BE2C (cell line): ENCODE results near the gene PPARG.
"Not testable (repeated sequence)": the region's sequence is repeated elsewhere in the genome, so short reads cannot be mapped to it uniquely, and the experiment has no call there.

ENCODE experiments used
- DNase-seq: peaks from one replicate; pipeline ENCODE4 v3.0.0-alpha.2; 2020
- H3K27me3 ChIP-seq: fragments of 250-450 bp; sonication (Bioruptor Pico); 2 replicates; pipeline ENCODE4 v1.5.1; 2020; ENCODE audit warnings: mild to moderate bottlenecking
- H3K36me3 ChIP-seq: fragments of 250-450 bp; sonication (Bioruptor Pico); 2 replicates; pipeline ENCODE4 v1.5.1; 2020; ENCODE audit warnings: mild to moderate bottlenecking
- H3K4me1 ChIP-seq: fragments of 250-450 bp; sonication (Bioruptor Pico); 2 replicates; pipeline ENCODE4 v1.5.1; 2020
- H3K4me3 ChIP-seq: 2 replicates; pipeline ENCODE4 v1.5.1; 2011; ENCODE audit warnings: low read depth, low read length
- H3K9me3 ChIP-seq: fragments of 250-450 bp; sonication (Bioruptor Pico); 2 replicates; pipeline ENCODE4 v1.5.1; 2020
- TF ChIP-seq, protein P1 (sequence below): IDR thresholded peaks from 2 replicates; pipeline ENCODE4 v1.5.1; 2012; ENCODE audit warnings: mild to moderate bottlenecking, low read depth, low read length

The PPARG gene

DNA sequence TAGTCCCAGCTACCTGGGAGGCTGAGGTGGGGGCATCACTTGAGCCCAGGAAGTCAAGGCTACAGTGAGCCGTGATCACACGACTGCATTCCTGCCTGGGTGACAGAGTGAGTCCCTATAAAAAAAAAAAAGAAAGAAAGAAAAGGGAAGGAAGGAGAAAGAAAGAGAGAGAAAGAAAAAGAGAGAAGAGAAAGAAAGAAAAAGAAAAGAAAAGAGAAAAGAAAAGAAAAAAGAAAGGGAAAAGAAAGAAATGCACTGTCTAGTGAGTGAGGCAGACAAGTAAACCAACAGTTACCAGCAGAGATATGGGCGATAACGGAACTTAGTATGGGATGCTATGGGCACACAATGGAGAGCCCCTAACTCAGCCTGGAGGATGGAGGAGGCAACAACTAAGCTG is 158.2 kb downstream of the PPARG start:
- Histone ChIP-seq H3K4me1 (no peaks in the 10 kb centered on the region; the same call in 1 of the 2 replicates), H3K27me3 (no peaks in the 10 kb centered on the region), H3K36me3 (no peaks in the 10 kb centered on the region), H3K9me3 (no peaks in the 10 kb centered on the region), H3K4me3 (no peak overlapping the region)
- TF ChIP-seq, protein P1, sequence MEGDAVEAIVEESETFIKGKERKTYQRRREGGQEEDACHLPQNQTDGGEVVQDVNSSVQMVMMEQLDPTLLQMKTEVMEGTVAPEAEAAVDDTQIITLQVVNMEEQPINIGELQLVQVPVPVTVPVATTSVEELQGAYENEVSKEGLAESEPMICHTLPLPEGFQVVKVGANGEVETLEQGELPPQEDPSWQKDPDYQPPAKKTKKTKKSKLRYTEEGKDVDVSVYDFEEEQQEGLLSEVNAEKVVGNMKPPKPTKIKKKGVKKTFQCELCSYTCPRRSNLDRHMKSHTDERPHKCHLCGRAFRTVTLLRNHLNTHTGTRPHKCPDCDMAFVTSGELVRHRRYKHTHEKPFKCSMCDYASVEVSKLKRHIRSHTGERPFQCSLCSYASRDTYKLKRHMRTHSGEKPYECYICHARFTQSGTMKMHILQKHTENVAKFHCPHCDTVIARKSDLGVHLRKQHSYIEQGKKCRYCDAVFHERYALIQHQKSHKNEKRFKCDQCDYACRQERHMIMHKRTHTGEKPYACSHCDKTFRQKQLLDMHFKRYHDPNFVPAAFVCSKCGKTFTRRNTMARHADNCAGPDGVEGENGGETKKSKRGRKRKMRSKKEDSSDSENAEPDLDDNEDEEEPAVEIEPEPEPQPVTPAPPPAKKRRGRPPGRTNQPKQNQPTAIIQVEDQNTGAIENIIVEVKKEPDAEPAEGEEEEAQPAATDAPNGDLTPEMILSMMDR, result no peak
- DNase-seq, result no peak

DNA sequence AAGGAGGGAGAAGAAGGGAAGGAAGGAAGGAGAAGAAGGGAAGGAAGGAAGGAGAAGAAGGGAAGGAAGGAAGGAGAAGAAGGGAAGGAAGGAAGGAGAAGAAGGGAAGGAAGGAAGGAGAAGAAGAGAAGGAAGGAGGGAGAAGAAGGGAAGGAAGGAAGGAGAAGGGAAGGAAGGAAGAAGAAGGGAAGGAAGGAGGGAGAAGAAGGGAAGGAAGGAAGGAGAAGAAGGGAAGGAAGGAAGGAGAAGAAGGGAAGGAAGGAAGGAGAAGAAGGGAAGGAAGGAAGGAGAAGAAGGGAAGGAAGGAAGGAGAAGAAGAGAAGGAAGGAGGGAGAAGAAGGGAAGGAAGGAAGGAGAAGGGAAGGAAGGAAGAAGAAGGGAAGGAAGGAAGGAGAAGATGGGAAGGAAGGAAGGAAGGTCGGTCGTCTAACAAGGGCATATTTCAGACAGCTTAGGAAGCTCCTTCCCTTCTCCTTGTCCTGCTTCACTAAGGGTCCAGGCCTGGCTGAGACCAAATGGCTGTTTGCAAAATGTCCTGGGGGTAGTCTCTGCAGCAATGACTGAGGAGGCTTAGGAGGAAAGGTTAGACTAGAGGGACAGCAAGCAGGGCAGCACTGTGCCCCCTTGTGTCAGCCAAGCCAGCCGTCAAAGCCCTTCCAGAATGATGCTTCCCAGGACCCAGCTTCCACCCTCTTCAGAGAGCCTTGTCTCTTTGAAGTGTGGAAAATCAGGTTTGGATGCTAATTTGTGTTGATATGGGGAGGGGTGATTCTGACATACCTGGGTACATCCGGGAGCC is 159.7 kb downstream of the PPARG start:
- H3K4me1 ChIP-seq, result not testable (repeated sequence)

DNA sequence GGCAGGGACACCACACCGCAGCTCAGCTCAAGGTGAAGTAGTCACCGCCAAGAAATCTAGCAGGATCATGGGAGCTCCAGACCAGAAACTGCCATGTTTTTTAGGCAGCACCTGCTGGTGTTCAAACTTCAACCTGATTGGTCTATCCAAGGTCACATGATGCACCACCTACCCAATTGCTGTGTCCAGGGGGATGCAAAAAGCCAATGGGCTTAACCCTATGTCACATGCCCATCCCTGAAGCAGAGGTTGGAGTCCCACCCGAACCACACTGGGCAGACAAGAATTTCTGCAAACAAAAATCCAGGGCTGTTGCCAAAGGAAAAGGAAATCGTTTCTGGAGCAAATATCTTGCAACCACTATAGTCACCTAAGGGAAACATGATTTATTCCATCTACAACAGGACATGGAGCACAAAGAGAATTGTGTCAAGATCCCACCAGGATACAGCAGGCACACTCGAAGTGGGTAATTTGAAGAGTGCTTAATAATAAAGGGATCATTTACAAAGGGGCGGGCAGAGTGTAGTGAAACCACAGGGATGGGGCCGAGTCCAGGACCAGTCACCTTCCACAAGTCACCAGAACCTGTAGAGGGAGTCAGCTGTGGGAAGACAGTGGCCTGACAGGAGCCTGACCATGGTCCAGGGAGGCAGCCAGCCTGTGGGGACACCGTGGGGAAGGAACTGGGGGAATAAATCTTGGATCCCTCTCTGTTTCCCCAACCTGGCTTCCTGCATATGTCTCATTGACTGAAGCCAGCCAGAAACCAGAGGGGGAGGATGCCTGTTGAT is 161.2 kb downstream of the PPARG start:
- no peak for DNase-seq
- H3K36me3 ChIP-seq, result no peaks in the 10 kb centered on the region
- H3K9me3 ChIP-seq, result no peaks in the 10 kb centered on the region
- TF ChIP-seq, protein P1, result no peak
- H3K4me1 ChIP-seq, result no peaks in the 10 kb centered on the region; the same call in 1 of the 2 replicates
- no peaks in the 10 kb centered on the region for H3K27me3 ChIP-seq
- no peak overlapping the region for H3K4me3 ChIP-seq

More for the DNA sequence above, 159.7 kb downstream of the PPARG start:
- H3K36me3 ChIP-seq, H3K27me3 ChIP-seq, H3K4me3 ChIP-seq, DNase-seq, H3K9me3 ChIP-seq: not testable (repeated sequence)

DNA sequence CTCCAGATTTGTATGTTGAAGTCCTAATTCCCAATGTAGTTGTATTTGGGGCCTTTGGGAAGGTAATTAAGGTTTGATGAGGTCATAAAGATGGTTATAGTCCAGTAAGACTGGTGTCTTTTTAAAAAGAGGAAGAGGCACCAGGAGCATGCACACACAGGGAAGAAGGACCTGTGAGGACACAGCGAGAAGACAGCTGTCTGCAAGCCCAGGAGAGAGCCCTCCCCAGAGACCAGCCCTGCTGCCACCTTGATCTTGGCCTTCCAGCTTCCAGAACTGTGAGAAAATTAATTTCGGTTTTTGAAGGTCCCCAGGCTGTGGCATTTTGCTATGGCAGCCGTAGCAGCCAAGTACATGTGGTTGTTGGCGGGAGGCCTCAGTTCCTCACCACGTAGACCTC is 162.6 kb downstream of the PPARG start:
- H3K9me3 ChIP-seq, result no peaks in the 10 kb centered on the region
- H3K27me3 ChIP-seq, result no peaks in the 10 kb centered on the region
- H3K36me3 ChIP-seq, result no peaks in the 10 kb centered on the region
- no peak overlapping the region for H3K4me3 ChIP-seq
- no peaks in the 10 kb centered on the region for H3K4me1 ChIP-seq
- no peak for DNase-seq
- TF ChIP-seq, protein P1, result no peak

- Histone ChIP-seq H3K4me3 (no peak overlapping the region), H3K9me3 (no peaks in the 10 kb centered on the region), H3K36me3 (no peaks in the 10 kb centered on the region), H3K4me1 (no peaks in the 10 kb centered on the region), H3K27me3 (no peaks in the 10 kb centered on the region)
- no peak for DNase-seq
- TF ChIP-seq, protein P1, result no peak
These were observed 163.1 kb downstream of the PPARG start for GRCh38 chr3:12451960-12452359.

GRCh38 chr3:12452361-12453330 is 163.8 kb downstream of the PPARG start:
- H3K4me3 ChIP-seq, result no peak overlapping the region
- H3K27me3 ChIP-seq, result no peaks in the 10 kb centered on the region
- DNase-seq, result no peak
- no peaks in the 10 kb centered on the region for H3K36me3 ChIP-seq
- no peaks in the 10 kb centered on the region for H3K9me3 ChIP-seq
- H3K4me1 ChIP-seq, result no peaks in the 10 kb centered on the region
- TF ChIP-seq, protein P1, result no peak
